ENCODE data around the gene TRPM4. TPM values are rescaled to one million over a fixed set of nuclear protein-coding genes. Genes with fewer than 3 reads are reported as not detected.

The TRPM4 gene
- total and polyA plus RNA-seq, 10 donors, result 3.3 to 28.7 (median 11.9) TPM

DNA sequence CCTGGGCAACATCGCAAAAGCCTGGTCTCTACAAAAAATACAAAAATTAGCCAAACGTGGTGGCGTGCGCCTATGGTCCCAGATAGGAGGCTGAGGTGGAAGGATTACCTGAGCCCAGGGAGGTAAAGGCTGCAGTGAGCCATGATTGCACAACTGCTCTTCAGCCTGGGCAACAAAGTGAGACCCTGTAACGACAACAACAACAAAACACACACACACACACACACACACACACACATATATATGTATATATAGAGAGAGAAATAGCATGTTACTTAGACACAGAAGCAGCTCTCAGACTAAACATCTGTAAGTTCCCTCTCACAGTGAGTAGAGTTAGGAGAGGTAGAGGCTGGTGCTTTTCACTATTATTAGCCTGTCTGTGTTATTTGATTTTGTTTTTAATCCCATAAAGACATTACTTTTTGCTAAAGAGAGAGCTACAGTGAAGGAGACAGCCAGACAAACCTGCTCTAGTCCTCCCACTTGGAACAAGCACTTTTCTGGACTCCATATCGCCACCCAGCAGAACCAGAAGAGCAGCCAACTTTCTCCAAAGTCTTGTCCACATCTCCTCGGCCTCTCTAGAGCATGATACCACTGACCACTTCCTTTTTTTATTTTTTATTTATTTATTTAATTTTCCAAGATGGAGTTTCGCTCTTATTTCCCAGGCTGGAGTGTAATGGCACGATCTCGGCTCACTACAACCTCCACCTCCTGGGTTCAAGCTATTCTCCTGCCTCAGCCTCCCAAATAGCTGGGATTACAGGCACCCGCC lies 46.2 kb upstream of the TRPM4 start:
- no peak overlapping the region for H3K27ac ChIP-seq
- 82 to 90% (median 83%) methylated on average over 11 of the region's 11 CpGs for whole genome bisulfite sequencing, 5 donors
- intact Hi-C loops (cut with DNase I; ENCODE audit: low total_unique reads), result no loop called here
- H3K9me3 ChIP-seq, result no peaks in the 10 kb centered on the region
- H3K4me3 ChIP-seq, result no peak overlapping the region
- TF ChIP-seq POLR2A (IDR thresholded peaks at IDR 0.05) (no peak), POLR2AphosphoS5 (IDR thresholded peaks at IDR 0.05) (no peak)
- TF ChIP-seq, protein P1, sequence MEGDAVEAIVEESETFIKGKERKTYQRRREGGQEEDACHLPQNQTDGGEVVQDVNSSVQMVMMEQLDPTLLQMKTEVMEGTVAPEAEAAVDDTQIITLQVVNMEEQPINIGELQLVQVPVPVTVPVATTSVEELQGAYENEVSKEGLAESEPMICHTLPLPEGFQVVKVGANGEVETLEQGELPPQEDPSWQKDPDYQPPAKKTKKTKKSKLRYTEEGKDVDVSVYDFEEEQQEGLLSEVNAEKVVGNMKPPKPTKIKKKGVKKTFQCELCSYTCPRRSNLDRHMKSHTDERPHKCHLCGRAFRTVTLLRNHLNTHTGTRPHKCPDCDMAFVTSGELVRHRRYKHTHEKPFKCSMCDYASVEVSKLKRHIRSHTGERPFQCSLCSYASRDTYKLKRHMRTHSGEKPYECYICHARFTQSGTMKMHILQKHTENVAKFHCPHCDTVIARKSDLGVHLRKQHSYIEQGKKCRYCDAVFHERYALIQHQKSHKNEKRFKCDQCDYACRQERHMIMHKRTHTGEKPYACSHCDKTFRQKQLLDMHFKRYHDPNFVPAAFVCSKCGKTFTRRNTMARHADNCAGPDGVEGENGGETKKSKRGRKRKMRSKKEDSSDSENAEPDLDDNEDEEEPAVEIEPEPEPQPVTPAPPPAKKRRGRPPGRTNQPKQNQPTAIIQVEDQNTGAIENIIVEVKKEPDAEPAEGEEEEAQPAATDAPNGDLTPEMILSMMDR (IDR thresholded peaks at IDR 0.05 in 8 of 11, conservative IDR thresholded peaks at IDR 0.05 in 3 of 11), result no peak
- H3K27me3 ChIP-seq (replicated peaks in 1 of 7), result no peaks in the 10 kb centered on the region
- peaks cover 0 to 35% (median 29%) of the 10 kb centered on the region in 6 donors for H3K36me3 ChIP-seq
- peaks cover 7 to 30% (median 21%) of the 10 kb centered on the region in 6 donors for H3K4me1 ChIP-seq
- no peak for DNase-seq

DNA sequence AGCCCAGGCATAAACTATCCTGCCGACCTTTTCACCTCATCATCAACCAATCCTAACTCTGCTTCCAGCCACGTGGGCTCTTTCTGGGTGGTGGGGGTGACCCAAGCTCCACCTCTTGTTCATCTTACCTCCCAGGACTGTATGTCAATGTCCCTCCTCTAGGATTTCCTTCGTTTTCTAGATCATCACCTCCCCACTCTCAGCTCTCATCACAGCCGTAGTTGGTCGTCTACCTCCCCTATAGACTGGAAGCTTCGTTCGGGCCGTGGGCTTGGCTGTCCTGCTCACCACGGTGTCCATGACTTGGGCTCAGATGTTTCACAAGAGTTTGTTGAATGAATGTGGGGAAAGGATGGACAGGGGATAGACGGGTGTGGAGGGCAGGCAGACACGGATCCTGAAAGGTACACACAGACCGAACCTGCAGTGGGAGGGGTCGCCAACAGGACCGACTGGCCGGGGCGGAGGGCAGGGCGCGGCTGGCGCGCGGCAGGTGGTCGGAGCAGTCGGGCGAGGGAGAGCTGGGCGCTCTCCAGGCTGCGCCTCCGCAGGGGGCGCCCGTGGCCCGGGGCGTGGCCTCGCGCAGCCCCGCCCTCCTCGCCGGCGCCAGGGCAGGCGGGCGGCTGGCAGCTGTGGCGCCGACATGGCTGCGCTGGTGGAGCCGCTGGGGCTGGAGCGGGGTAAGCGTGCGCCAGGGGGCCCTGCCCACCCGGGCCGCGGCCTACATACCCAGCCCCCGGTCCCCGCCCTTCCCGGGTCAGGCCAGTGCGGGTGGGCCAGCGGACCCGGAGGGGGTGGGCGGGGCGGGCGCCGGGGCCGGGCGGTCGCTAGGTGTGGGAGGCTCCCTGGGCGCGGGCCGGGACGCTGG lies 43.6 kb upstream of the TRPM4 start, which contains the start of gene LIN7B:
Gene LIN7B, plus strand, starts transcription at position 609 of the 868 bp plus-strand sequence. Its CDS starts 35 bp downstream, at position 644.
- Histone ChIP-seq H3K9me3 (no peaks in the 10 kb centered on the region), H3K27ac (peak within 1 kb of the TSS; percentile 63 to 87 (median 74)), H3K27me3 (replicated peaks in 1 of 7) (no peaks in the 10 kb centered on the region), H3K36me3 (peaks cover 0 to 9% (median 6%) of the 10 kb centered on the region in 6 donors), H3K4me1 (peaks cover 14 to 53% (median 36%) of the 10 kb centered on the region in 6 donors), H3K4me3 (peak within 1 kb of the TSS; percentile 71 to 98 (median 83))
- intact Hi-C loops (cut with DNase I; ENCODE audit: low total_unique reads), result no loop called here
- TF ChIP-seq POLR2A (IDR thresholded peaks at IDR 0.05), result no peak
- peak; percentile 41 to 61 (median 44) for TF ChIP-seq POLR2AphosphoS5 (IDR thresholded peaks at IDR 0.05)
- TF ChIP-seq, protein P1 (IDR thresholded peaks at IDR 0.05 in 8 of 11, conservative IDR thresholded peaks at IDR 0.05 in 3 of 11), result peak in 8 of 11 experiments; percentile 17 to 83 (median 68)
- DNase-seq, result peak; percentile 93
- WGBS, 5 donors, result 0 to 4% (median 1%) methylated on average over 12 to 66 of the region's 66 CpGs

DNA sequence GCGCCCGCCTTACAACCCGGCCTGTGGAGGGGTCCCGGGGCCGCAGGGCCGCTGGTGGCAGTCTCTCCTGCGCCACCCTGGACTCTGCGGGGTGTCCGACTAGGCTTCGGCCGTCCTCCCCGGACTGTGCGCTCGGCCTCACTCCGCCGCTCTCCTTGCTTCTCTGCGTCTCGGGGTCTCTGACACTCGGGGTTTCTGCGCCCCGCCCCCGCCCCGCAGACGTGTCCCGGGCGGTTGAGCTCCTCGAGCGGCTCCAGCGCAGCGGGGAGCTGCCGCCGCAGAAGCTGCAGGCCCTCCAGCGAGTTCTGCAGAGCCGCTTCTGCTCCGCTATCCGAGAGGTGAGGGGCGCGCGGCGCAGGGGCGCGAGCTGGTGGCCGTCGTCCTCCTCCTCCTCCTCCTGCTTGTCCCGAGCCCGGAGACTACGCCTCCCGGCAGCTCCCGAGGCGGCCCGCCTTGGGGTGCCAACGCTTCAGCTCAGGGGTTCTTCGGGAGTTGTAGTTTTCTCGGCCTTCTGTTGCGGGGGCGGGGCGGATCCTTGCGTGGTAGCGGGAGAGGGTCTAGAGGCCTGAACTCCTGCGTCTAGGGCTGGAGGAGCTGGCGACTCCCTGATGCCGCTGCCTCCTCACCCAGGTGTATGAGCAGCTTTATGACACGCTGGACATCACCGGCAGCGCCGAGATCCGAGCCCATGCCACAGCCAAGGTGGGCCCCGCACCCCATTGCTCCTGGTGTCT lies 42.8 kb upstream of the TRPM4 start:
- Histone ChIP-seq H3K36me3 (peaks cover 0 to under 1% (median 0%) of the 10 kb centered on the region in 6 donors), H3K27ac (peak overlapping the region; percentile 63 to 87 (median 74)), H3K4me3 (peak overlapping the region; percentile 71 to 98 (median 83)), H3K27me3 (replicated peaks in 1 of 7) (peaks cover 0 to 8% (median 4%) of the 10 kb centered on the region in 7 donors), H3K9me3 (no peaks in the 10 kb centered on the region), H3K4me1 (peaks cover 19 to 60% (median 42%) of the 10 kb centered on the region in 6 donors)
- DNase-seq, result peak; percentile 88
- TF ChIP-seq, protein P1 (IDR thresholded peaks at IDR 0.05 in 8 of 11, conservative IDR thresholded peaks at IDR 0.05 in 3 of 11), result no peak
- TF ChIP-seq POLR2AphosphoS5 (IDR thresholded peaks at IDR 0.05), result peak; percentile 9 to 65 (median 56)
- 11 to 40% (median 13%) methylated on average over 19 to 68 of the region's 68 CpGs for WGBS, 5 donors
- intact Hi-C loops (cut with DNase I; ENCODE audit: low total_unique reads), result no loop called here
